Stimulated activated naive B cell treated with anti-CD40 and anti-IgM and Interleukin-4, amounts not matched to agents 10 μg/mL and 1 μg/mL and 100 μg/mL, for 72 hours (primary cell): ENCODE data around the gene TBC1D32.
"Not testable (repeated sequence)": the region's sequence is repeated elsewhere in the genome, so short reads cannot be mapped to it uniquely, and the experiment has no call there.

Source experiments
- ATAC-seq, 2 donors: fragments of 150-1000 bp; cut with Tn5 transposase; replicated peaks; 2 replicates each; pipeline ENCODE4 v1.10.0; 2021; ENCODE audit warnings: moderate library complexity in 1 of 2
- DNase-seq: peaks from one replicate; pipeline ENCODE4 v3.0.0; 2021
- H3K27ac Mint-ChIP-seq: one replicate; pipeline ENCODE4 v1.8.0; 2022; ENCODE audit warnings: mild to moderate bottlenecking, mixed read lengths
- H3K27me3 Mint-ChIP-seq, 2 donors: one replicate each; pipeline ENCODE4 v1.8.0; 2022; ENCODE audit warnings: mixed read lengths in 2 of 2
- H3K36me3 Mint-ChIP-seq, 2 donors: one replicate each; pipeline ENCODE4 v1.8.0; 2022; ENCODE audit warnings: mixed read lengths in 2 of 2, mild to moderate bottlenecking in 1 of 2
- H3K4me1 Mint-ChIP-seq, 2 donors: one replicate each; pipeline ENCODE4 v1.8.0; 2022; ENCODE audit warnings: mixed read lengths in 2 of 2, mild to moderate bottlenecking in 1 of 2
- H3K4me3 Mint-ChIP-seq, 2 donors: one replicate each; pipeline ENCODE4 v1.8.0; 2022; ENCODE audit warnings: mild to moderate bottlenecking in 2 of 2, mixed read lengths in 2 of 2, moderate library complexity in 1 of 2
- H3K9me3 Mint-ChIP-seq, 2 donors: one replicate each; pipeline ENCODE4 v1.8.0; 2022; ENCODE audit warnings: mixed read lengths in 2 of 2, mild to moderate bottlenecking in 1 of 2

Gene TBC1D32

GRCh38 chr6:121334299-121335086, at the start of gene TBC1D32:
Gene TBC1D32, minus strand, starts transcription at chr6:121334480. Its CDS starts 50 bp downstream, at chr6:121334430.
- ATAC-seq (peak; percentile 94), DNase-seq (peak; percentile 89)
- peak within 1 kb of the TSS; percentile 89 to 99 for H3K4me3 Mint-ChIP-seq
- H3K27me3 Mint-ChIP-seq: peaks cover 0 to under 1% of the 10 kb centered on the region in 2 donors
- no peaks in the 10 kb centered on the region for H3K9me3 Mint-ChIP-seq
- H3K4me1 Mint-ChIP-seq: peaks cover 18 to 37% of the 10 kb centered on the region in 2 donors
- peak within 1 kb of the TSS; percentile 99 for H3K27ac Mint-ChIP-seq
- peaks cover 2 to 4% of the 10 kb centered on the region in 2 donors for H3K36me3 Mint-ChIP-seq

DNA sequence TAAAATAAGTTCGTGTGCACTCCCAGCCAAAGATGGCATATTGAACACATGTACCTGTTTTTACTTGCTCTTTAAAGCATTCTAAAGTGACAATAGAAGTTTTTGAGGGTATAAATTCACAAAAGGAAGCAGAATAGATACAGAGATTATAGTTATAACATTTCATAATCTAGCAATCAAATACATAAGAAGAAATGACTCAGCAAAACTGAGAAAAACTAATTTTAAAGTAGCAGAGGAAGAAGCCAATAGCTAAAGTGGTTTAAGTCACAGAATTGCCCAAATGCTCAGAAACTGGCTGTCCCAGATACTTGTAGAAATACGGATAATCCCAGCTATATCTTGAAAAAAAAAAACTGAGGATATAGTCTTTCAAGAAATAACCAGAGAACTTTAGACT, 49.2 kb upstream of the TBC1D32 start:
- ATAC-seq (no peak), DNase-seq (no peak)
- Mint-ChIP-seq H3K9me3 (no peaks in the 10 kb centered on the region), H3K27ac (no peak overlapping the region), H3K4me3 (no peak overlapping the region), H3K27me3 (peaks cover 3 to 10% of the 10 kb centered on the region in 2 donors), H3K4me1 (no peaks in the 10 kb centered on the region), H3K36me3 (no peaks in the 10 kb centered on the region)

DNA sequence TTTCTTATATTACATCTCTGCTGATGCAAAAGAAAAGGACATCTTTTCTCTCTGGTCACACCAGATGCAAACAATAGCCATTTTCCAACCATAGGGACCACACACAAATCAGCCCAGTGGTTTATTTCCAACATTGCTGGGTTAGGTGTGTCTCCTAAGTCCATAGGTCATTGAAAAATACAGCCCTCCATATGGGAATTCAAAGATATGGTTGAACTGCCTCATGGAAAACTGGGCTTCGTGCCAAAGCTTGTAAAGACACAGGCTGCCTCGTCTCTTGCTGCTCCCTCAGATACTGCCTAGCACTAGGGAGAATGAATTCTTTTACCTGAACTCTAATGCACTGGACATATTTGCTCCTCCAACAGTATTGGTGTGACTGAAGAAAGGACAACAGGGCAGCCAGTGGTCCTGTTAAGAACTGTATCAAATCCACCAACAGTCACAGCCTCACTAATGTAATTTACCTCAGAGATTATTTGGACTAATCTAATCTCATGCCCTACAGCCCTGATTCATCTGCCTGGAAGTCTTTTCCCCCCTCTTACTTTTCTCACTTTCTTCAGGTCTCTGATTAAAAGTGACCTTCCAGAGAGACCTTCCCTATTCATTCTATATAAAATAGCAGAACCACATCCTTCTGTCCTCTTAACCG, 48.3 kb upstream of the TBC1D32 start:
- no peak overlapping the region for H3K27ac Mint-ChIP-seq
- DNase-seq (no peak), ATAC-seq (no peak)
- H3K4me3 Mint-ChIP-seq: no peak overlapping the region
- H3K4me1 Mint-ChIP-seq: no peaks in the 10 kb centered on the region
- peaks cover 3 to 5% of the 10 kb centered on the region in 2 donors for H3K27me3 Mint-ChIP-seq
- H3K9me3 Mint-ChIP-seq: no peaks in the 10 kb centered on the region
- no peaks in the 10 kb centered on the region for H3K36me3 Mint-ChIP-seq

DNA sequence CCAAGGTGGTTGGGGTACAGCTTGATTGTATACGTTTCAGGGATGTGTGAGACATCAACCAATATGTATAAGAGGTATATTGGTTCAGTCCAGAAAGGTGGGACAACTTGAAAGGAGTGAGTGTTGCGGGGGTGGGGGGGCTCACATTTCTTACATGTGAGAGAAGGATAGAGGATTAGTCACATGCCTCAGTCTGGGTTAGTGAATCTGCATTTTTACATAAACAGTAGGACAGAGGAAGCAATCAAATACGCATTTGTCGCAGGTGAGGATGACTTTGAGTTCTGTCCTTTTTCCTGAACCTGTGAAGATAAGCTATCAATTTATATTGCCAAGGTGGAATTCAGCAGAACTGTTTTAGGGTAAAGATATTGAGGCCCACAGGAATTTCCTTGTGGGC, 42.1 kb upstream of the TBC1D32 start:
- Mint-ChIP-seq H3K27me3 (peaks cover 0 to 5% of the 10 kb centered on the region in 2 donors), H3K27ac (no peak overlapping the region), H3K4me3 (no peak overlapping the region), H3K9me3 (peaks cover 5 to 9% of the 10 kb centered on the region in 2 donors), H3K36me3 (no peaks in the 10 kb centered on the region), H3K4me1 (no peaks in the 10 kb centered on the region)
- DNase-seq: no peak
- no peak for ATAC-seq

DNA sequence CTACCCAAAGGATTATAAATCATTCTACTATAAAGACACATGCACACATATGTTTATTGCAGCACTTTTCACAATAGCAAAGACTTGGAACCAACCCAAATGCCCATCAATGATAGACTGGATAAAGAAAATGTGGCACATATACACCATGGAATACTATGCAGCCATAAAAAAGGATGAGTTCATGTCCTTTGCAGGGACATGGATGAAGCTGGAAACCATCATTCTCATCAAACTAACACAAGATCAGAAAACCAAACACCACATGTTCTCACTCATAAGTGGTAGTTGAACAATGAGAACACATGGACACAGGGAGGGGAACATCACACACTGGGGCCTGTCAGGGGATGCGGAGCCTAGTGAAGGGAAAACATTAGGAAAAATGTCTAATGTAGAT, 39.9 kb upstream of the TBC1D32 start:
- not testable (repeated sequence) for H3K9me3 Mint-ChIP-seq, H3K27ac Mint-ChIP-seq, H3K36me3 Mint-ChIP-seq, H3K4me3 Mint-ChIP-seq, ATAC-seq, H3K4me1 Mint-ChIP-seq, DNase-seq, H3K27me3 Mint-ChIP-seq

DNA sequence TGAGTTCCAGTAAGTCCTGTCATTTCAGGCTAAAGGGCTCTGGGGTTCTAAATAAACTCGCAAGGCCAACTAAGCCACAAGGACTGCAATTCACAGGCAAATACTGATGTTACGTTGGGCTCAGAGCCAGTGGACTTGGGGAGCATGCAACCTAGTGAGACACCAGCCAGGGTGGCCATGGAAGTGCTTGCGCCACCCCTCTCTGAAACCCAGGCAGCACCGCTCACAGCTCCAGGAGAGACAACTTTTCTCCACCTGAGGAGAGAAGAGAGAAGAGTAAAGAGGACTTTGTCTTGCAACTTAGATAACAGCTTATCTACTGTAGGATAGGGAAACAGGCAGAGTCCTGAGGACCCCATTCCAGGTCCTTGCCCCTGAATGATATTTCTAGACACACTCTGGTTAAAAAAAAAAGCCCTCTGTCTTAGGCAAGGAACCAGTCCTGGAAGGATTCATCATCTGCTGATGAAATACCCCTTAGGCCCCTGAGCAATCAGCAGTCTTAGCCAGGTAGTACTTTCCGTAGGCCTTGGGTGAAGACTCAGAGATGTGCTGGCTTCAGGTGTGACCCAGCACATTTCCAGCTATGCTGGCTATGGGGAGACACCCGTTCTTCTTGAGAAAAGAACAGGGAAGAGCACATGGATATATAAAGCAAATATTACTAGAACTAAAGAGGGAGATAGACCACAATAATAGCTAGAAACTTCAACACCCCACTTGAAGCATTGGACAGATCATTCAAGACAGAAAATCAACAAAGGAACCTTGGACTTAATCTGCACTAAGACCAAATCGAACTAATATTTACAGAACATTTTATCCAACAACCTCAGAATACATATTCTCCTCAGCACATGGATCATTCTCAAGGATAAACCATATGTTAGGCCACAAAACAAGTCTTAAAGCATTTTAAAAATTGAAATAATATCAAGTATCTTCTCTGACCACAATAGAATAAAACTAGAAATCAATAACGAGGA, 31.5 kb upstream of the TBC1D32 start:
- no peaks in the 10 kb centered on the region for H3K4me1 Mint-ChIP-seq
- no peak for ATAC-seq
- H3K27me3 Mint-ChIP-seq: peaks cover 21 to 30% of the 10 kb centered on the region in 2 donors

GRCh38 chr6:121356575-121356974, 22.3 kb upstream of the TBC1D32 start:
- no peak for DNase-seq
- H3K4me1 Mint-ChIP-seq: no peaks in the 10 kb centered on the region
- no peak for ATAC-seq

More for the DNA sequence above, 31.5 kb upstream of the TBC1D32 start:
- H3K4me3 Mint-ChIP-seq: no peak overlapping the region
- H3K9me3 Mint-ChIP-seq: no peaks in the 10 kb centered on the region
- DNase-seq: no peak
- H3K27ac Mint-ChIP-seq: no peak overlapping the region
- H3K36me3 Mint-ChIP-seq: no peaks in the 10 kb centered on the region

GRCh38 chr6:121354764-121355163, 20.5 kb upstream of the TBC1D32 start:
- DNase-seq (no peak), ATAC-seq (no peak)
- no peaks in the 10 kb centered on the region for H3K4me1 Mint-ChIP-seq
- H3K4me3 Mint-ChIP-seq: no peak overlapping the region
- no peaks in the 10 kb centered on the region for H3K9me3 Mint-ChIP-seq
- no peaks in the 10 kb centered on the region for H3K36me3 Mint-ChIP-seq
- H3K27me3 Mint-ChIP-seq: peaks cover 13 to 16% of the 10 kb centered on the region in 2 donors
- no peak overlapping the region for H3K27ac Mint-ChIP-seq

More at GRCh38 chr6:121356575-121356974, 22.3 kb upstream of the TBC1D32 start:
- no peak overlapping the region for H3K4me3 Mint-ChIP-seq
- H3K27me3 Mint-ChIP-seq: peaks cover 16 to 24% of the 10 kb centered on the region in 2 donors
- no peaks in the 10 kb centered on the region for H3K36me3 Mint-ChIP-seq
- no peaks in the 10 kb centered on the region for H3K9me3 Mint-ChIP-seq
- no peak overlapping the region for H3K27ac Mint-ChIP-seq

- no peaks in the 10 kb centered on the region for H3K9me3 Mint-ChIP-seq
- H3K27ac Mint-ChIP-seq: no peak overlapping the region
- no peaks in the 10 kb centered on the region for H3K4me1 Mint-ChIP-seq
- peaks cover 16 to 17% of the 10 kb centered on the region in 2 donors for H3K27me3 Mint-ChIP-seq
- ATAC-seq (no peak), DNase-seq (no peak)
- no peak overlapping the region for H3K4me3 Mint-ChIP-seq
- H3K36me3 Mint-ChIP-seq: no peaks in the 10 kb centered on the region
Observed at GRCh38 chr6:121352941-121353340, 18.7 kb upstream of the TBC1D32 start.

DNA sequence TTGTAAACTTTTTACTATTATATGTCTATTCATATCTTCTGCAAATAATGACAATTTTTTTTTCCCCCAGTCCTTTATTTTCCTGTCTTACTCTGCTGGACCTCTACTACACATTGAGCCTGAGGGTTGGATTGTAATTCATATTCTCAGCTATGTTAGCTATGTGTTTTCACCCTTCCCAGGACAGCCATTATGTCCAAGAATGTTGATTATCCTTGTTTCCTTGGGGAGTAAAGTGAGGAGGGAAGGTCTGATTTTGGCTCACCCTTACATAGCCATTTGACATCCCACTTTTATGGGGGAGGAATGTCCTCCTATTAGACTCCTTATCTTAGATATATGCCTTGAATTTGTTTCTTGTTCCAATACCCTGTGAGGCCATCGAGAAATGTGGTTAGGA, 17.6 kb upstream of the TBC1D32 start:
- no peak for DNase-seq
- no peaks in the 10 kb centered on the region for H3K9me3 Mint-ChIP-seq
- no peak overlapping the region for H3K27ac Mint-ChIP-seq
- H3K4me1 Mint-ChIP-seq: no peaks in the 10 kb centered on the region
- H3K27me3 Mint-ChIP-seq: peaks cover 16 to 17% of the 10 kb centered on the region in 2 donors
- H3K4me3 Mint-ChIP-seq: no peak overlapping the region
- no peak for ATAC-seq
- H3K36me3 Mint-ChIP-seq: no peaks in the 10 kb centered on the region

DNA sequence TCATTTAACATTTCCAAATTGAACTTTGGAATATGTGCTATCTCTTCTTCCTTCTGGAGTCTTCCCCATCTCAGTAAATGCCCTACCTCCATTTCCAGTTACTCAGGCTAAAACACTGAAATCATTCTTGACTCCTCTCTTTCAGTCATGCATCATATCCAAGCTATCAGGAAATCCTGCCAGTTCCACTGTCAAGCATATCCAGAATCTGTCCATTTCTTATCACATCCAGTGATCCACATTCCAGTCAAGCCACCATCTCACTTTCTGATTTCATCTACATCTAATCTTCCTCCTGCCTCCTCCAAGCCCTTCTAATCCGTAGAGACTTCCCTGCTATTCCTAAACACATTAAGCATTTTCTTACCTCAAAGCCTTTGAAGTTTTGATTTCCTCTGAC, 15.3 kb upstream of the TBC1D32 start:
- Mint-ChIP-seq H3K36me3 (no peaks in the 10 kb centered on the region), H3K4me3 (no peak overlapping the region), H3K4me1 (no peaks in the 10 kb centered on the region), H3K27me3 (peaks cover 16 to 17% of the 10 kb centered on the region in 2 donors), H3K9me3 (no peaks in the 10 kb centered on the region), H3K27ac (no peak overlapping the region)
- no peak for DNase-seq
- no peak for ATAC-seq

- ATAC-seq: no peak
- Mint-ChIP-seq H3K4me1 (no peaks in the 10 kb centered on the region), H3K4me3 (no peak overlapping the region), H3K27me3 (peaks cover 14 to 15% of the 10 kb centered on the region in 2 donors), H3K9me3 (no peaks in the 10 kb centered on the region), H3K27ac (no peak overlapping the region), H3K36me3 (no peaks in the 10 kb centered on the region)
- DNase-seq: no peak
Observed at GRCh38 chr6:121347484-121347883, 13.2 kb upstream of the TBC1D32 start.

DNA sequence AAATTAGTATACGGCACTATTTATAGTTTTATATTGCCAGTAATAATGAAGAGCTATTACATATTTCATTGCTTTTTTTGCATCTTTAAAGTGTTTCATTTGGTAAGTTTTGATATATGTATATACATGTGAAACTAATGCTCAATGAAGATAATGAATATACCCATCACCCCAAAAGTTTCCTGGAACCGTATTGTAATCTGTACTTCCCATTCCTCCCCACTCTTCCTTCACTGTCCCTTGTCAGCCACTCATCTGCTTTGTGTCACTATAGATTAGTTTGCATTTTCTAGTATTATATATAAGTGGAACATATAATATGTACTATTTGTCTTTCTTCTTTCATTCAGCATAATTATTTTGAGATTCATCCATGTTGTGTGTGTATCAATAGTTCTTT, 10.3 kb upstream of the TBC1D32 start:
- H3K4me3 Mint-ChIP-seq: no peak overlapping the region
- no peaks in the 10 kb centered on the region for H3K9me3 Mint-ChIP-seq
- no peak for DNase-seq

DNA sequence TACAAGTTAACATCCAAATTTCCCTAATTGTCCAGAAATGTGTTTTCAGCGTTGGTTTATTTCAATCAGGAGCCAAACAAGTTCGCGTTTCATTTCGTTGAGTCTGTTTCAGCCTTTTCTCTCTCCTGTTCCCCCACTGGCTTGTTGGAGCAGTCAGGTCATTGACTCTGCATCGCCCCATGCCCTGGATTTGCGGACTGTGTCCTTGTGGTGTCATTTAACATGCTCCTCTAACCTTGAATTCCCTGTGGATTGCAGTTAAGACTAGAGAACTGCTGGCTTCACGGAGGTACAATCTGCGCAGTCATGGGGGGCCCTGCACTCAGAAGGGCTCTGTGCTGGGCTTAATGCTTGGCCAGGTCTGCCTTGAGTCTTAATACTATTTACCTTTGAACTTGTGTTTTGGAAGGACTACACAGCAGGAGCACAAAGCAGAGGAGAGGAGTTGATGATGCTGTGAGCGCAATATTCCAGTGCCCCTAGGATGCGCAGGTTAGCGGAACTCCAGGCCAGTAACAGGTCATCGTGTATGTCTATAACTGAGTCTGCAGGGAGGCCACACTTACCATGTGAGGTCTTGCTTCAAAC, 5.5 kb upstream of the TBC1D32 start:
- no peak for DNase-seq
- no peak for ATAC-seq
- Mint-ChIP-seq H3K36me3 (peaks cover 0 to under 1% of the 10 kb centered on the region in 2 donors), H3K4me3 (no peak overlapping the region), H3K4me1 (peaks cover 5 to 9% of the 10 kb centered on the region in 2 donors), H3K27me3 (peaks cover 13 to 26% of the 10 kb centered on the region in 2 donors), H3K27ac (no peak overlapping the region), H3K9me3 (no peaks in the 10 kb centered on the region)

More for the DNA sequence above, 10.3 kb upstream of the TBC1D32 start:
- Mint-ChIP-seq H3K36me3 (no peaks in the 10 kb centered on the region), H3K4me1 (no peaks in the 10 kb centered on the region), H3K27ac (no peak overlapping the region), H3K27me3 (peaks cover 15 to 25% of the 10 kb centered on the region in 2 donors)
- ATAC-seq: no peak
